HEK293 (cell line): ENCODE results near the gene SKI.

ENCODE experiments used
- KLF9 ChIP-seq: fragments of 450-650 bp; formaldehyde crosslinking; IDR thresholded peaks from 2 replicates; pipeline ENCODE4 v1.5.1; 2016; ENCODE audit warnings: missing biosample characterization, missing genetic modification characterization, low read depth
- SCRT1 ChIP-seq: fragments of 450-650 bp; formaldehyde crosslinking; IDR thresholded peaks from 2 replicates; pipeline ENCODE4 v1.5.1; 2016; ENCODE audit warnings: missing biosample characterization, missing genetic modification characterization, borderline replicate concordance
- SP2 ChIP-seq: fragments of 450-650 bp; formaldehyde crosslinking; IDR thresholded peaks from 2 replicates; pipeline ENCODE4 v1.5.1; 2016; ENCODE audit warnings: missing biosample characterization, missing genetic modification characterization
- YY1 ChIP-seq: fragments of 450-650 bp; formaldehyde crosslinking; IDR thresholded peaks from 2 replicates; pipeline ENCODE4 v1.5.1; 2018; ENCODE audit warnings: missing biosample characterization, missing genetic modification characterization
- ZBTB7A ChIP-seq: fragments of 450-650 bp; formaldehyde crosslinking; IDR thresholded peaks from 2 replicates; pipeline ENCODE4 v1.5.1; 2016; ENCODE audit warnings: low read depth, missing biosample characterization, missing genetic modification characterization
- ZNF416 ChIP-seq: fragments of 450-650 bp; formaldehyde crosslinking; IDR thresholded peaks from 2 replicates; pipeline ENCODE4 v1.5.1; 2016; ENCODE audit warnings: missing biosample characterization, missing genetic modification characterization
- ZNF776 ChIP-seq: fragments of 450-650 bp; formaldehyde crosslinking; IDR thresholded peaks from 2 replicates; pipeline ENCODE4 v1.5.0; 2017; ENCODE audit warnings: missing biosample characterization, missing genetic modification characterization, borderline replicate concordance
- TF ChIP-seq, protein P1 (sequence below): fragments of 450-650 bp; IDR thresholded peaks from 2 replicates; pipeline ENCODE4 v1.5.1; 2018; ENCODE audit warnings: missing biosample characterization, mild to moderate bottlenecking, missing genetic modification characterization
- TF ChIP-seq, protein P2 (sequence below): fragments of 450-650 bp; formaldehyde crosslinking; IDR thresholded peaks from 2 replicates; pipeline ENCODE4 v1.5.1; 2016; ENCODE audit warnings: missing biosample characterization, missing genetic modification characterization

- TF ChIP-seq SP2 (tag by site-specific recombination) (no peak), KLF9 (no peak), ZBTB7A (tag by site-specific recombination) (no peak), SCRT1 (tag by site-specific recombination) (no peak), YY1 (tag by site-specific recombination) (no peak), ZNF416 (no peak), ZNF776 (tag by site-specific recombination) (no peak)
- TF ChIP-seq, protein P1, sequence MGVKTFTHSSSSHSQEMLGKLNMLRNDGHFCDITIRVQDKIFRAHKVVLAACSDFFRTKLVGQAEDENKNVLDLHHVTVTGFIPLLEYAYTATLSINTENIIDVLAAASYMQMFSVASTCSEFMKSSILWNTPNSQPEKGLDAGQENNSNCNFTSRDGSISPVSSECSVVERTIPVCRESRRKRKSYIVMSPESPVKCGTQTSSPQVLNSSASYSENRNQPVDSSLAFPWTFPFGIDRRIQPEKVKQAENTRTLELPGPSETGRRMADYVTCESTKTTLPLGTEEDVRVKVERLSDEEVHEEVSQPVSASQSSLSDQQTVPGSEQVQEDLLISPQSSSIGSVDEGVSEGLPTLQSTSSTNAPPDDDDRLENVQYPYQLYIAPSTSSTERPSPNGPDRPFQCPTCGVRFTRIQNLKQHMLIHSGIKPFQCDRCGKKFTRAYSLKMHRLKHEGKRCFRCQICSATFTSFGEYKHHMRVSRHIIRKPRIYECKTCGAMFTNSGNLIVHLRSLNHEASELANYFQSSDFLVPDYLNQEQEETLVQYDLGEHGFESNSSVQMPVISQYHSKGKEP (tag by site-specific recombination) = no peak
- TF ChIP-seq, protein P2, sequence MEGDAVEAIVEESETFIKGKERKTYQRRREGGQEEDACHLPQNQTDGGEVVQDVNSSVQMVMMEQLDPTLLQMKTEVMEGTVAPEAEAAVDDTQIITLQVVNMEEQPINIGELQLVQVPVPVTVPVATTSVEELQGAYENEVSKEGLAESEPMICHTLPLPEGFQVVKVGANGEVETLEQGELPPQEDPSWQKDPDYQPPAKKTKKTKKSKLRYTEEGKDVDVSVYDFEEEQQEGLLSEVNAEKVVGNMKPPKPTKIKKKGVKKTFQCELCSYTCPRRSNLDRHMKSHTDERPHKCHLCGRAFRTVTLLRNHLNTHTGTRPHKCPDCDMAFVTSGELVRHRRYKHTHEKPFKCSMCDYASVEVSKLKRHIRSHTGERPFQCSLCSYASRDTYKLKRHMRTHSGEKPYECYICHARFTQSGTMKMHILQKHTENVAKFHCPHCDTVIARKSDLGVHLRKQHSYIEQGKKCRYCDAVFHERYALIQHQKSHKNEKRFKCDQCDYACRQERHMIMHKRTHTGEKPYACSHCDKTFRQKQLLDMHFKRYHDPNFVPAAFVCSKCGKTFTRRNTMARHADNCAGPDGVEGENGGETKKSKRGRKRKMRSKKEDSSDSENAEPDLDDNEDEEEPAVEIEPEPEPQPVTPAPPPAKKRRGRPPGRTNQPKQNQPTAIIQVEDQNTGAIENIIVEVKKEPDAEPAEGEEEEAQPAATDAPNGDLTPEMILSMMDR (tag by site-specific recombination) = no peak
Observed at GRCh38 chr1:2215909-2216766, 12.0 kb upstream of the SKI start.
